HEK293T (cell line): ENCODE measurements around the gene RBFOX1.

Source experiments
- CTCF ChIA-PET: fragments of 350-600 bp; formaldehyde crosslinking; extraction: SDS; loops from one replicate; lab custom pipeline; 2021; ENCODE audit warnings: antibody characterized with exemption, inconsistent platforms; lab: Yijun Ruan, JAX
- POLR2A ChIA-PET: fragments of 350-600 bp; formaldehyde crosslinking; extraction: SDS; loops from one replicate; lab custom pipeline; 2020; ENCODE audit warnings: antibody characterized with exemption, inconsistent platforms; lab: Yijun Ruan, JAX
- DNase-seq: peaks from one replicate; pipeline ENCODE4 v3.0.0; 2012; ENCODE audit warnings: mixed read lengths; ENCODE audit errors: extremely low spot score
- ARNT ChIP-seq: fragments of 450-650 bp; IDR thresholded peaks from 2 replicates; pipeline ENCODE4 v1.6.1; 2017; ENCODE audit warnings: mild to moderate bottlenecking
- BHLHE40 ChIP-seq: fragments of 450-650 bp; IDR thresholded peaks from 2 replicates; pipeline ENCODE4 v1.6.1; 2016; ENCODE audit warnings: mild to moderate bottlenecking, moderate library complexity, borderline replicate concordance
- CTBP1 ChIP-seq: fragments of 450-650 bp; IDR thresholded peaks from 2 replicates; pipeline ENCODE4 v1.6.1; 2016; ENCODE audit warnings: borderline replicate concordance
- ELF4 ChIP-seq: fragments of 450-650 bp; IDR thresholded peaks from 2 replicates; pipeline ENCODE4 v1.6.1; 2017; ENCODE audit warnings: antibody characterized with exemption
- FOXA1 ChIP-seq: fragments of 450-650 bp; IDR thresholded peaks from 2 replicates; pipeline ENCODE4 v1.6.1; 2016; ENCODE audit warnings: mild to moderate bottlenecking
- FOXK2 ChIP-seq: fragments of 450-650 bp; IDR thresholded peaks from 2 replicates; pipeline ENCODE4 v1.6.1; 2016; ENCODE audit warnings: mild to moderate bottlenecking
- FOXM1 ChIP-seq: fragments of 450-650 bp; IDR thresholded peaks from 2 replicates; pipeline ENCODE4 v1.6.1; 2017; ENCODE audit warnings: mild to moderate bottlenecking, borderline replicate concordance
- HDGF ChIP-seq: fragments of 450-650 bp; IDR thresholded peaks from 2 replicates; pipeline ENCODE4 v1.6.1; 2017; ENCODE audit warnings: antibody characterized with exemption, borderline replicate concordance
- L3MBTL2 ChIP-seq: fragments of 450-650 bp; conservative IDR thresholded peaks from 2 replicates; pipeline ENCODE4 v1.6.1; 2016; ENCODE audit warnings: mild to moderate bottlenecking
- LEF1 ChIP-seq: fragments of 450-650 bp; IDR thresholded peaks from 2 replicates; pipeline ENCODE4 v1.6.1; 2017; ENCODE audit warnings: mild to moderate bottlenecking, borderline replicate concordance
- NFRKB ChIP-seq: fragments of 450-650 bp; IDR thresholded peaks from 2 replicates; pipeline ENCODE4 v1.6.1; 2016; ENCODE audit warnings: mild to moderate bottlenecking, moderate library complexity
- SP1 ChIP-seq: fragments of 450-650 bp; IDR thresholded peaks from 2 replicates; pipeline ENCODE4 v1.6.1; 2017
- SUZ12 ChIP-seq: fragments of 450-650 bp; IDR thresholded peaks from 2 replicates; pipeline ENCODE4 v1.6.1; 2016; ENCODE audit warnings: mild to moderate bottlenecking
- TARDBP ChIP-seq: fragments of 450-650 bp; IDR thresholded peaks from 2 replicates; pipeline ENCODE4 v1.6.1; 2016
- ZNF384 ChIP-seq: fragments of 450-650 bp; IDR thresholded peaks from 2 replicates; pipeline ENCODE4 v1.6.1; 2016
- TF ChIP-seq, protein P1 (sequence below): fragments of 450-650 bp; IDR thresholded peaks from 2 replicates; pipeline ENCODE4 v1.6.1; 2016

RBFOX1 gene

DNA sequence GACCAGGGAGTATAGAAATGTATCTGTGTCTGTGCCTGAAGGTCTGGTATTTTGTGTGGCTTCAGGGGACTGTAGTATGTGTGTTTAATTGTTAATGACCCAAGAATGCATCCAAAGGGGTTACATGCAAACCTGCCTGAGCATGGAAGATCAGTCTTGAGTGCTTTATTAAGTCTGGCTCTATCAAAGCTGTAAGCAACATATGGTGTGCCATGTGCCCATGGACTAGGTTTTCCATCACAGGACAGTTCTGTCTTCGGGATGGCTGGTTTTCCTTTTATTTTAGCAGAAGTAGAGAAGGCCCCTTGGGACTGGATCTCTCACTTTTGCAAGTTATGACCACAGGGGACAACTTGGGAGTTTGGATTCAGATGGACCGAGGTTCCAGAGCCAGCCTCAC is 18.2 kb downstream of the RBFOX1 start:
- ChIA-PET CTCF (no interaction called here), POLR2A (no interaction called here)
- no peak for DNase-seq
- TF ChIP-seq ZNF384, result no peak
- no peak for TF ChIP-seq FOXM1
- TF ChIP-seq SUZ12, result no peak
- TF ChIP-seq FOXA1, result no peak
- TF ChIP-seq TARDBP, result no peak
- TF ChIP-seq BHLHE40, result no peak
- TF ChIP-seq LEF1, result no peak
- TF ChIP-seq CTBP1, result no peak
- TF ChIP-seq SP1, result no peak
- no peak for TF ChIP-seq ARNT
- no peak for TF ChIP-seq NFRKB
- TF ChIP-seq L3MBTL2, result no peak
- TF ChIP-seq ELF4, result no peak
- TF ChIP-seq FOXK2, result no peak
- no peak for TF ChIP-seq HDGF
- TF ChIP-seq, protein P1, sequence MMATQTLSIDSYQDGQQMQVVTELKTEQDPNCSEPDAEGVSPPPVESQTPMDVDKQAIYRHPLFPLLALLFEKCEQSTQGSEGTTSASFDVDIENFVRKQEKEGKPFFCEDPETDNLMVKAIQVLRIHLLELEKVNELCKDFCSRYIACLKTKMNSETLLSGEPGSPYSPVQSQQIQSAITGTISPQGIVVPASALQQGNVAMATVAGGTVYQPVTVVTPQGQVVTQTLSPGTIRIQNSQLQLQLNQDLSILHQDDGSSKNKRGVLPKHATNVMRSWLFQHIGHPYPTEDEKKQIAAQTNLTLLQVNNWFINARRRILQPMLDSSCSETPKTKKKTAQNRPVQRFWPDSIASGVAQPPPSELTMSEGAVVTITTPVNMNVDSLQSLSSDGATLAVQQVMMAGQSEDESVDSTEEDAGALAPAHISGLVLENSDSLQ, result no peak

DNA sequence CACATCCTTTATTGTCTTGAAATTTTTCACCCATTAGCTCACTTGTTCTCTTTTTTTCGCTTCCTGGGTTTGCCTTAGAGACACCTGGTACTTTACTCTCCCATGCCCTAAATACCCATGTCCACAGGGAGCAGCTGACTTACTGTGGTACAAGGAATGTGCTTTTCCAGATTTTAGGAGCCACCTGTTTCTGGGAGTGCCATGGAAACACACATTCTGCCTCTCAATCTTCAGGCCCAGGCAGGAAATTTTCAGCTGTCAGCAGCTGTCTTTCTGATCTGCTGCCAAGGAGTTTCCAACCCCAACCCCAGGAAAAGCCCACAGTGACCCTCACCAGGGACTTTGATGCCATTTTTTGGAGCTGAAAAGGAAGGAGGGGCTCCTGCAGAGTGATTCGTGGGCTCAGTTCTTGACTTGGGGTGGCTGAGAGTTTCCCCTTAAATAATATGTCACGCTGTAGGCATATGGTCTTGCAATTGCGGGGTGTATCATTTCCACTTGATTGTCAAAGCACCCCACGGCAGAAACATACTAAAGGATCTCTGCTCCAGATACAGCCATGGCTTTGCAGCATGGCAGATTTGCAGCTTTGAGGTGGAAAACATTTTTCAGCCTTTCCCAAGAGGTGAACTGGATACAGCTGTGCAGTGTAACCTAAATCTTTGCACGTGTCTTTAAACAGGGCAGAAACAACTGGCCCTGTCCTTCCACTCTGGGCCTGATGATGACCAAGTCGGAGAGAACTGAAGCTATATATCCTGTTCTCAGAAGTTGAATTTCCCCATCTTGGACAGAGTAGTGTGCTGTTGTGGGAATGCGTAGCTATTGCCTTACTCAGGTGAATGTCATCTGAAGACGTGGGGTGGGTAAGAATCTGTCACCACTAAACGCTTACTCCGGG is 19.2 kb downstream of the RBFOX1 start:
- POLR2A ChIA-PET, result no interaction called here
- TF ChIP-seq FOXA1, result no peak
- no peak for TF ChIP-seq TARDBP
- TF ChIP-seq FOXM1, result no peak
- no peak for TF ChIP-seq BHLHE40
- TF ChIP-seq ARNT, result no peak
- TF ChIP-seq NFRKB, result no peak
- TF ChIP-seq FOXK2, result no peak
- TF ChIP-seq CTBP1, result no peak
- no peak for TF ChIP-seq SUZ12
- no peak for TF ChIP-seq L3MBTL2
- no peak for TF ChIP-seq HDGF
- no peak for TF ChIP-seq LEF1
- TF ChIP-seq SP1, result no peak

DNA sequence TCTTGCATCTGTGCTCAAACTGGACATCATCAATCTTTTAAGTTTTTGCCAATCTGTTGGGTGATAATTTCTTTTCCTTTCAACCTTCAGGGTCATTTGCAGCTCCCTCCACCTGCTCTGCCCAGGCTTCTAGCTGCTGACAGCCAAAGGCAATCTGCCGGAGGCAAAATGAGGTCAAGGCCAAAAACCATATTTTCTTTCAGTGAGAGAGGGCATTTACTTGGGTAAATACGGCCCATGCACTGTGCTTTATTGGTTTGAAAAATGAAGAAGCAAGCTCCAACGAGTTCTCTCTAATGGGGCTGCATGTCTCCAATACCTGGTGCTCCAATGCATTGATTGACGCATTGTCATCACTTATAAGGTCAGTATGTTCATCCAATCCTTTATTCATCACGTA is 23.1 kb downstream of the RBFOX1 start:
- POLR2A ChIA-PET, result no interaction called here
- no peak for TF ChIP-seq SUZ12
- no peak for TF ChIP-seq BHLHE40
- TF ChIP-seq TARDBP, result no peak
- no peak for TF ChIP-seq FOXM1
- no peak for TF ChIP-seq ELF4
- no peak for TF ChIP-seq FOXK2
- no peak for TF ChIP-seq CTBP1
- no peak for TF ChIP-seq ZNF384
- no peak for TF ChIP-seq L3MBTL2
- TF ChIP-seq NFRKB, result no peak
- TF ChIP-seq, protein P1, result no peak
- no peak for TF ChIP-seq LEF1
- no peak for TF ChIP-seq FOXA1
- no peak for TF ChIP-seq SP1
- TF ChIP-seq HDGF, result no peak
- TF ChIP-seq ARNT, result no peak
- DNase-seq, result no peak
- CTCF ChIA-PET, result no interaction called here

More for the DNA sequence above, 19.2 kb downstream of the RBFOX1 start:
- DNase-seq, result no peak
- CTCF ChIA-PET, result no interaction called here

DNA sequence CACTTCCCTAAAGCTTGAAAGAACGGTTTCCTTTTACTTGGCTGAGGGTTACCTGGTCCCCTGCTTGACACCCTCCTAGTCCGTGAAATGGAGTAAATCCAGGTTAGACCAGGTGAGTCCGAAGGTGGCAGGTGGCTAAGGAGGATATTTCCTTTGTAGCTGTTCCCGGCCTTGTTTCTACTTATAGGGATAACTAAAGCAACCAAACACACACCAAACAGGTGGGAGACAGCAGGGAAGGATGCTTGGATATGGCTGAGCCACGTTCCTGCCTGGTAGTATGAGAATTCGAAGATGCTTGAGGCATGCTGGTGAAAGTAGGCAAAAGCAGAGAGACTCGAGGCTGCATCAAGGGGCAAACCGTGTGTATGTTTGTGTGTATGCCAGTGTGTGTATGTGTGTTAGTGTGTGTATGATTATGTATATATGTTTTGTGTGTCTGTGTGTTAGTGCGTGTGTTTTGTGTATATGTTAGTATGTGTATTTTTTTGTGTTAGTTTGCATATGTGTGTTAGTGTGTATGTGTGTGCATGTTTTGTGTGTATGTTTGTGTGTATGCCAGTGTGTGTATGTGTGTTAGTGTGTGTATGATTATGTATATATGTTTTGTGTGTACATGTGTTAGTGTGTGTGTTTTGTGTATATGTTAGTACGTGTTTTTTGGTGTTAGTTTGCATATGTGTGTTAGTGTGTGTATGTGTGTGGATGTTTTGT is 28.9 kb downstream of the RBFOX1 start:
- CTCF ChIA-PET, result no interaction called here

DNA sequence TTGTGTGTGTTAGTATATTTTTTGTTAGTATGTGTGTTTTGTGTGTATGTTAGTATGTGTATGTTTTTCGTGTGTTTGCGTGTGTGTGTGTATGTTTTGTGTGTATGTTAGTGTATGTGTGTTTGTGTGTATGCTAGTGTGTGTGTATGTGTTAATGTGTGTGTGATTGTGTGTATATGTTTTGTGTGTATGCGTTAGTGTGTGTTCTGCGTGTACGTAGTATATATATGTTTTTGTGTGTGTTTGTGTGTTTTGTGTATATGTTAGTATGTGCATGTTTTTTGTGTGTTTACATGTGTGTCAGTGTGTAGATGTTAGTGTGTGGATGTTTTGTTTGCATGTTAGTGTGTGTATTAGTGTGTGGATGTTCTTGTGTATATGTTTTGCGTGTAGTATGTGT is 29.6 kb downstream of the RBFOX1 start:
- no peak for TF ChIP-seq ELF4
- TF ChIP-seq L3MBTL2, result no peak
- ChIA-PET CTCF (no interaction called here), POLR2A (no interaction called here)
- DNase-seq, result no peak

More for the DNA sequence above, 28.9 kb downstream of the RBFOX1 start:
- no peak for TF ChIP-seq L3MBTL2
- DNase-seq, result no peak
- POLR2A ChIA-PET, result no interaction called here

GRCh38 chr16:7363422-7364417 is 31.1 kb downstream of the RBFOX1 start:
- no peak for DNase-seq
- CTCF ChIA-PET, result no interaction called here

More at GRCh38 chr16:7363422-7364417, 31.1 kb downstream of the RBFOX1 start:
- no peak for TF ChIP-seq SP1
- TF ChIP-seq HDGF, result no peak
- no peak for TF ChIP-seq BHLHE40
- TF ChIP-seq ELF4, result no peak
- TF ChIP-seq, protein P1, result no peak
- TF ChIP-seq L3MBTL2, result no peak
- POLR2A ChIA-PET, result no interaction called here
